ENCODE measurements around the gene CYP1A2.

- TF ChIP-seq, protein P1, sequence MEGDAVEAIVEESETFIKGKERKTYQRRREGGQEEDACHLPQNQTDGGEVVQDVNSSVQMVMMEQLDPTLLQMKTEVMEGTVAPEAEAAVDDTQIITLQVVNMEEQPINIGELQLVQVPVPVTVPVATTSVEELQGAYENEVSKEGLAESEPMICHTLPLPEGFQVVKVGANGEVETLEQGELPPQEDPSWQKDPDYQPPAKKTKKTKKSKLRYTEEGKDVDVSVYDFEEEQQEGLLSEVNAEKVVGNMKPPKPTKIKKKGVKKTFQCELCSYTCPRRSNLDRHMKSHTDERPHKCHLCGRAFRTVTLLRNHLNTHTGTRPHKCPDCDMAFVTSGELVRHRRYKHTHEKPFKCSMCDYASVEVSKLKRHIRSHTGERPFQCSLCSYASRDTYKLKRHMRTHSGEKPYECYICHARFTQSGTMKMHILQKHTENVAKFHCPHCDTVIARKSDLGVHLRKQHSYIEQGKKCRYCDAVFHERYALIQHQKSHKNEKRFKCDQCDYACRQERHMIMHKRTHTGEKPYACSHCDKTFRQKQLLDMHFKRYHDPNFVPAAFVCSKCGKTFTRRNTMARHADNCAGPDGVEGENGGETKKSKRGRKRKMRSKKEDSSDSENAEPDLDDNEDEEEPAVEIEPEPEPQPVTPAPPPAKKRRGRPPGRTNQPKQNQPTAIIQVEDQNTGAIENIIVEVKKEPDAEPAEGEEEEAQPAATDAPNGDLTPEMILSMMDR (IDR thresholded peaks at IDR 0.05), result no peak
- no peak for TF ChIP-seq POLR2AphosphoS5 (IDR thresholded peaks at IDR 0.05)
- no peak for TF ChIP-seq EP300 (IDR thresholded peaks at IDR 0.05)
Observed at GRCh38 chr15:74782259-74783071, 33.8 kb downstream of the CYP1A2 start.
